Suppressor macrophage (primary cell): ENCODE data around the gene WDR6.
"Not testable (repeated sequence)": the region's sequence is repeated elsewhere in the genome, so short reads cannot be mapped to it uniquely, and the experiment has no call there.

Experiments
- DNase-seq, 4 experiments: peaks; one replicate each; pipeline ENCODE4 v3.0.0-alpha.2; 2020 to 2022

Gene WDR6

DNA sequence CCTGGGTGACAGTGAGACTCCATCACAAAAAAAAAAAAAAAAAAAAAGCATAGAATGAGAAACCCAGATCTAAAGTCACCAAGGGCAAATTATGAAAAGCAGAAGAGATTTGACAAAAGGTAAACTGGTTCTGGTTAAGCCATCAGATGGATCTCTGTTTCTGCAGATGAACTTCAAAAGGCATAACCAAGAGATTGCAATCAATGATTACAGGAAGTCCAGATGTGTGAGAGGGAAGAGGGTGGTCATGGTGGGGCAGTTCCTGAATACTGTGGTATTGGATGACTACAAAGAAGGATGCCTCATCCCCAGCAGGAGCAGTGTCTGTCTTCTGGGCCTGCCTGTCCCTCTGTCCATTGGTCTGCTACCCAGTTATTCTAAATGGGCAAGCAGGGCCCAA lies 13.4 kb upstream of the WDR6 start:
- DNase-seq, result peak in 3 of 4 experiments; percentile 22 to 39 (median 25)

DNA sequence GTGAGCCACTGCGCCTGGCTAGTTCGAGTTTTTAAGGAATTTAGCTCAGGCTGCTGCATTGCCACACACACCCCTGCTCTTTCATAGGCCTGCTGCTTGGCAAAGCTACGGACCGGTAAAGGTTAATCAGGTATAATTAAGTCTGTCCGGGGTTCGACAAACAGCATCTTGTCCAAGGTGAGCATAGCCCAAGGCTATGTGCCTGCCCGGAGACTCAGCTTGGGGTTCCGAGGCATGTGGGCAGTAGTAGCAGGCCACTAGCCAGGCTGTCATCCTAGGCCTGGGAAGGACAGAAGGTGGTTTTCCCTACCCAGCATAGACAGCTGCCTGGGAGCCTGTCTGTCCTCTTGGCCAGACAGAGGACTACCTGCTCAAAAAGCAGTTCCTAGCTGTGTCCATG lies 10.6 kb upstream of the WDR6 start:
- DNase-seq, result no peak

GRCh38 chr3:48997102-48997635 lies 10.0 kb upstream of the WDR6 start:
- no peak for DNase-seq

DNA sequence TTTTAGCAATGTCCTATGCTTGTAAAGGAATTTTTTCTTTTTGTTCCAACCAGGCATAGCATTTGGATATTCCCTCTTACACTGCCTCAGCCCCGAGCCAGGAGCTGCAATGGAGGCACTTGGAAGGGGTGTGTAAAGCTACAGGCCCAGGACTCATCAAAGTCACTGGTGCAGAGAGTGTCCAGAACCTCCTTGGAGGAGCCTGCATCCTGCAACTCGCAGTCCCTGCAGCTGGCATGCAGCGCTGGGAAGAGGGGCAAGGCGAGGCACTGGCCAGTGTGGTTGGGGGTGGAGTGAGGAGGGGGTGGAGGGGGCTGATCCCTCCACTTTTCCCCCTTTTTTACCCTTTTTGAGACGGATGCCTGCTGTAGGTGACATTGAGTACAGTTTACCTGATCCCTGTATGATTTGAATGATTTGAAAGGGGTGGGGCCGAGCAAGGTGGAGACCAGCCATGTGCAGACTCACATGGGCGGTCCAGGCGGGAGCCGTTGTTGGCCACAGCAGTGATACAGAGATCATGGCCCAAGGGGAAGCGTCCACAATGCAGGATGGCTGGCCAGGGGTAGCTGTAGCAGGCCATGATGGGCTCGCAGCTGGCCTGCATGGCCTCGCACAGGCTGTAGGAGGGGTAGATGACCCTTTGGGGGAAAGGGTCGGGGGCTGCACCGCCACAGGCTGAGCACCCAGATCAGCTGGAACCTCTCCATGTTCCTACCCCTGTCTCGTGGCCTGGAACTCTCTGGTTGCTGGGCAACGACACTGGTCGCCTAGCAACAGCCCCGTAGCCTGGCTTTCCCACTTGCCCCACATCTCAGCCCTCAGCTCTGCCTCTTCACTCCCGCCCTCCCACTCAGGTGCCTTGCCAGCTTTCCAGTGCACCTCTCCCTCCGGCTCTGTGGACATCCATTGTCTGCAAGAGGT lies 9.2 kb upstream of the WDR6 start:
- DNase-seq, result no peak

DNA sequence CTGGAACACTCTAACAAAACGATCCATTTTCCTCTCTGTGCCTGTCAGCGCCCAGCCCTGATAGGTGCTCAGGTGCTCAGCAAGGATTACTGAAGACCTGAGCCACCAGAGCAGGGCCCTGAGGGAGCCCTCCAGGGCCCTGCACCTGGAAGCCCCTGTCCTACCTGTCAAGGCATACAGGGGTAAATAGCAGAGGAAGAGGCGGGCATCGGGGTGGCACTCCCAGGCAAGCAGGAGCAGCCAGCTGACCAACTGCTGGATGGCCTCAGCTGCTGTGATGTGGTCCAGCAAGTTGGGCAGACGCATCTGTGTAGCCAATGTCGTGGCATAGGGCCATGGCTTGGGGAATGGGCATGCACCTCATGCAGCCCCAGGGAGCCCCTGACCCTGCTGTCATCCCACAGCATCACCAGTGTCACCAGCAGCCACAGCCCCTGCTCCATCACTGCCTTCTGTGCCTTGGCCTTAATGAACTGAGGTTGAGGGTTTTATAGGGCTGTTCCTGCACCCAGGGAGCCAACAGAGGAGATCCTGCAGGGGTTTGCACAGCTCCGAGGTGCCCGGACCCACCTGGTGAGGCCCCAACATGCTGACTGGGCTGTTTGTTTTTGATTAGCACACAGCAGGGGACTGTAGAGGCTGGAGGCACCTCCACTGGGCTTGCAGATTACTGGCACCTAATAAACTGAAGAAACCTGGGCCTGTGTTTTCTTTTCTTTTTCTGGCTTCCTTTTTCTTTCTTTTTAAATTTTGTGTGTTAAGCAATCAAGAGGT lies 7.9 kb upstream of the WDR6 start:
- DNase-seq, result no peak

- DNase-seq, result no peak
These were observed 6.0 kb upstream of the WDR6 start for GRCh38 chr3:49001155-49001554.

DNA sequence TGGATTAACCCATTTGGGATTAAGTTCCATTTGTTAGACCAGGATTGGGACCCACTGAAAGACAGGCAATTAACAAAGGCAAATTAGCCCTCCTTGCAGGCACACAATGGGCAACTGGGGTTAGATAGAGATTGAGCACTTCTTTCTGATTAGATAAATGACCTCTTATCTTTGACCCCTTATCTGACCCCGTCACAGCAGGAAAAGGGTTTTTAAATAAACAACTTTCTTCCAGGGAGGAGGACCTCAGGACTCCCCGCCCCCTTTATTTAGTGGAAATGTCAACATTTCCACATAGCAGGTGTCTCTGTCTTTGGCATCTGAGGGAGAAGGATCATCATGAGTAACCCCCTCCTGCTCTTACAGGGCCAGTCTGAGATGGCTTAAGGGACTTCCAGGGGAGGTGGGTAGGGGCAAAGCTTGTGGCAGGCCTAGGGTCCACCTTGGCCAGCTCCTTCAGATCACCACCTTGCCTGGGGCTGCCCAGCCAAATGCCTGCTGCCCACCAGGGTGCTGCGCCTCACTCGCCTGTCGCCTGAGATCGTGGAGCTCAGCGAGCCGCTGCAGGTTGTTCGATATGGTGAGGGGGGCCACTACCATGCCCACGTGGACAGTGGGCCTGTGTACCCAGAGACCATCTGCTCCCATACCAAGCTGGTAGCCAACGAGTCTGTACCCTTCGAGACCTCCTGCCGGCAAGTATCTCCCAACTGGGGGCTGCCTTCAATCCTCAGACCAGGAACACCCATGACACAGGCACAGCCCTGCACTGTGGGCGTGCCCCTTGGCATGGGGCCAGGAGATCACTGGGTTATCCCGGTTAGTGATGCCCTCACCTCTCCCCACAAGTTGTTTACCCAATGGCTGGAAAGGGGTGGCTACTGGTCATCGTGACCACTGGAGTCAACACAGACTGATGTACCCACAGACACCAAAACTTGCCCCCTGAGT lies 2.6 kb upstream of the WDR6 start:
- DNase-seq, result peak in 2 of 4 experiments; percentile 25 to 27

DNA sequence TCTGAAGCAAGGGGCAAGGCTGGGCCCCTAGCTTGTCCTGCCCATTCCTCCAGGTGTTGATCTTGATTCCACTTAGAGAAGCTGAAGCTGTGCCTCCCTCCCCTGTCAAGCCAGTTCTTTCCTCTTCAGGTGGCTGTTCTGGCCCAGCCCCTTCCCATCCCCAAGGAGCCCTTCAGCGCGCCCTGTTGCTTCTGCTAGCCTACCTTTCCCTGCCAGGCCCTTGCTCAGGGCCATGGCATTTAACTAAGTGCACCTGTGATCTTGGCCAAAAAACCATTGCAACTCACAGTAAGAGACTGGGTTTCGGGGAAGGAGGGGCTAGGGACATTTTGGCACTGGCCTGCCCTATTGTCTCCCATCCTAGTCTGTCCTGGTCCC lies 1.9 kb upstream of the WDR6 start:
- DNase-seq, result no peak

DNA sequence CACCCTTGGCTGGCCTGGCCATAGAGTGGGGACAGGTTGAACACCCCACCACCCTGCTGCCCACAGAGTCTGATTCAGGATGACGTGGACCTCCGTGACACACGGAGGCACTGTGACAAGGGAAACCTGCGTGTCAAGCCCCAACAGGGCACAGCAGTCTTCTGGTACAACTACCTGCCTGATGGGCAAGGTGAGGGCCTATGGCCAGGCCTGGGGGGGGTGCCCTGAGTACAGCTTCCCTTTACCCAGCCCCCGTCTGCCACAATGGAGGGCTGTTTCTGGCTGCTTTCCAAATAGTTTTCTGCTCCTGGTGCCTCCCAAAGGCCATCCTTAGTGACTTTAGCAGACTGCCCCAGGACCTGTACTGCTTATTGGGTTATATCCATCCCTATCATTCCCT lies 1.2 kb upstream of the WDR6 start:
- no peak for DNase-seq

DNA sequence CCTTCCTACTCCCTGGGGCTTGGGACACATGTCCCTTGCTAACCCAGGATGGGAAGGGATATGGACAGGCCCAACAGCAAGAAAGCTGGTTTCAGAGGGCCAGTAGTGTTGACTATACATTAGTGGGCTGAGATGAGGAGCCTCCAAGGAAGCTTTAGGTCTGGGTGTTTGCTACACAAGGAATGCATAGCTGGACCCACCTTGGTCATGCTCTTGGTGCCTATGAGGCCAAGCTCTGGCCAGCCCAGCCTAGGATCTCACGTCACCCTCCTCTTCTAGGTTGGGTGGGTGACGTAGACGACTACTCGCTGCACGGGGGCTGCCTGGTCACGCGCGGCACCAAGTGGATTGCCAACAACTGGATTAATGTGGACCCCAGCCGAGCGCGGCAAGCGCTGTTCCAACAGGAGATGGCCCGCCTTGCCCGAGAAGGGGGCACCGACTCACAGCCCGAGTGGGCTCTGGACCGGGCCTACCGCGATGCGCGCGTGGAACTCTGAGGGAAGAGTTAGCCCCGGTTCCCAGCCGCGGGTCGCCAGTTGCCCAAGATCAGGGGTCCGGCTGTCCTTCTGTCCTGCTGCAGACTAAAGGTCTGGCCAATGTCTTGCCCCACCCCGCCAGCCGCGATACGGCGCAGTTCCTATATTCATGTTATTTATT lies 653 bp upstream of the WDR6 start:
- peak; percentile 36 to 70 (median 48) for DNase-seq

- peak; percentile 78 to 92 (median 86) for DNase-seq
These were observed 759 bp downstream of the WDR6 start for GRCh38 chr3:49007771-49008528.

- not testable (repeated sequence) for DNase-seq
These were observed 1.4 kb downstream of the WDR6 start for GRCh38 chr3:49008627-49009026.

DNA sequence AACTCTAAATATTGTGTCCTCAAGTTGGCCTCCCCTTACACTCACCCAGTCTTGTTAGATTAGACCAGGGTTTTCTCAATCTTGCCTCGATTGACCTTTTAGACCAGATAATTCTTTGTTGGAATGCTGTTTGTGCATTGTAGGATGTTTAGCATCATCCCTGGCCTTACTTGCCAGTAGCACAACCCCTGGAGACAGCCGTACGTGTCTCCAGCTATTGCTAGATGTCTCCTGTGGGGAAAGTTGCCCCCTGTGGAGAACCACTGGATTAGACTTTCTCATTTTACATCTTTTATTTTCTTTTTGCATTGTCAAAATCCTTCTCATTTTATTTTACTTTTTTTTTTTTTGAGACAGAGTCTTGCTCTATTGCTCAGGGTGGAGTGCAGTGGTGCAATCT lies 2.2 kb downstream of the WDR6 start:
- DNase-seq, result no peak

GRCh38 chr3:49012441-49013017 lies 5.3 kb downstream of the WDR6 start:
- DNase-seq, result no peak

GRCh38 chr3:49013113-49013737 lies 6.0 kb downstream of the WDR6 start:
- no peak for DNase-seq

GRCh38 chr3:49013738-49014660 lies 6.8 kb downstream of the WDR6 start:
- peak; percentile 49 to 74 (median 60) for DNase-seq

GRCh38 chr3:49015072-49015471 lies 7.9 kb downstream of the WDR6 start:
- no peak for DNase-seq

GRCh38 chr3:49015765-49016164 lies 8.6 kb downstream of the WDR6 start:
- no peak for DNase-seq
